ENCODE measurements around the gene REM2.

DNA sequence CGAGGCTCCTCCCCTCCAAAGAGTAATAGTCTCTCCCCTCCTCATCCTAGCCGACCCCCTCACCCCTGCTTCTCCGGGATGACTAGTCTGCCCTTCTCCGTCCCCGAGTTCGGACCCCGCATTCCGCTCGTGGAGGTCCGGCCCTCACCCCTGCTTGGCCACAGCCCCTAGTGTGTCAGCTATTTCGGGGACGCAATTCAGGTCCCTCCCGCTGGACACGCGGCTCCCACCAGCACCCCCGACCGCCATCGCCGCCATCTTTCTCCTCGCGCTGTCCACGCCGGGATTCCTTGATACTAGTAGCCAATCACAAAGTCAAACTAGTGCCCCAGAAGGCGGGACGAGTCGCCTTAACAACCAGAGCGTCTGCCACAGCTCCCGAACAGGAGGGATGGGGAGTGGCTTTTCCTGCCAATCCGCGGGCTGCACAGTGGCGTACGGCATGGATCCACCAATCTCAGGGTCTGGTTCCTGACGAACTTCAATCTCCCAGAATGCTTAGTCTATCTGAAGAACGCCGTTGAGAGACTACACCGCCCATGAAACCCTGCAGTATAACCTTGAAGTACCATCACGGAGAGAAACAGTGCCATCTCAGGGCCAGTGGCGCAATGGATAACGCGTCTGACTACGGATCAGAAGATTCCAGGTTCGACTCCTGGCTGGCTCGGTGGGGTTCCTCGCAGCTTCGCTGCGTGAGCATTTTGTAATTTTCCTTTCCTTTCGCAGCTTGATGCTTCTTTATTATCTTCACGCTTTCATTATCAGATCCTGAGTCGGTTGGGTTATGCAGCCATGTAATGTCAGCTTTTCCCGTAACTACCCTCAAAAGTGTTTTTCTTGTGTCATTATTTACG is 46.3 kb downstream of the REM2 start, which contains the start of gene PRMT5:
- TF ChIP-seq, protein P1, sequence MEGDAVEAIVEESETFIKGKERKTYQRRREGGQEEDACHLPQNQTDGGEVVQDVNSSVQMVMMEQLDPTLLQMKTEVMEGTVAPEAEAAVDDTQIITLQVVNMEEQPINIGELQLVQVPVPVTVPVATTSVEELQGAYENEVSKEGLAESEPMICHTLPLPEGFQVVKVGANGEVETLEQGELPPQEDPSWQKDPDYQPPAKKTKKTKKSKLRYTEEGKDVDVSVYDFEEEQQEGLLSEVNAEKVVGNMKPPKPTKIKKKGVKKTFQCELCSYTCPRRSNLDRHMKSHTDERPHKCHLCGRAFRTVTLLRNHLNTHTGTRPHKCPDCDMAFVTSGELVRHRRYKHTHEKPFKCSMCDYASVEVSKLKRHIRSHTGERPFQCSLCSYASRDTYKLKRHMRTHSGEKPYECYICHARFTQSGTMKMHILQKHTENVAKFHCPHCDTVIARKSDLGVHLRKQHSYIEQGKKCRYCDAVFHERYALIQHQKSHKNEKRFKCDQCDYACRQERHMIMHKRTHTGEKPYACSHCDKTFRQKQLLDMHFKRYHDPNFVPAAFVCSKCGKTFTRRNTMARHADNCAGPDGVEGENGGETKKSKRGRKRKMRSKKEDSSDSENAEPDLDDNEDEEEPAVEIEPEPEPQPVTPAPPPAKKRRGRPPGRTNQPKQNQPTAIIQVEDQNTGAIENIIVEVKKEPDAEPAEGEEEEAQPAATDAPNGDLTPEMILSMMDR (conservative IDR thresholded peaks at IDR 0.05; ENCODE audit: low read length) = no peak
- no peak for TF ChIP-seq EZH2phosphoT487 (IDR thresholded peaks at IDR 0.05; ENCODE audit: borderline replicate concordance, low read depth, low read length)

All from OCI-LY7 (cell line).